Keratinocyte (primary cell): Measurements from ENCODE around the gene FRMPD1.

Source experiments
- EZH2 ChIP-seq: IDR thresholded peaks from one replicate; pipeline ENCODE4 v1.6.1; 2012; ENCODE audit warnings: inconsistent platforms, mild to moderate bottlenecking, low read length, moderate library complexity
- TF ChIP-seq, protein P1 (sequence below), 3 experiments: IDR thresholded peaks in 1 of 3; conservative IDR thresholded peaks in 1 of 3; optimal IDR thresholded peaks in 1 of 3; 2 replicates in 2 of 3; 3 replicates in 1 of 3; pipeline versions ENCODE3 to v1.5.1; 2011; ENCODE audit warnings: low read length in 3 of 3, mild to moderate bottlenecking in 3 of 3, moderate library complexity in 2 of 3, control low read depth in 1 of 3, inconsistent platforms in 1 of 3; ENCODE audit not compliant: insufficient read depth in 2 of 3; ENCODE audit errors: extremely low read depth in 1 of 3

GRCh38 chr9:37640246-37640645, 10.5 kb upstream of the FRMPD1 start:
- TF ChIP-seq, protein P1, sequence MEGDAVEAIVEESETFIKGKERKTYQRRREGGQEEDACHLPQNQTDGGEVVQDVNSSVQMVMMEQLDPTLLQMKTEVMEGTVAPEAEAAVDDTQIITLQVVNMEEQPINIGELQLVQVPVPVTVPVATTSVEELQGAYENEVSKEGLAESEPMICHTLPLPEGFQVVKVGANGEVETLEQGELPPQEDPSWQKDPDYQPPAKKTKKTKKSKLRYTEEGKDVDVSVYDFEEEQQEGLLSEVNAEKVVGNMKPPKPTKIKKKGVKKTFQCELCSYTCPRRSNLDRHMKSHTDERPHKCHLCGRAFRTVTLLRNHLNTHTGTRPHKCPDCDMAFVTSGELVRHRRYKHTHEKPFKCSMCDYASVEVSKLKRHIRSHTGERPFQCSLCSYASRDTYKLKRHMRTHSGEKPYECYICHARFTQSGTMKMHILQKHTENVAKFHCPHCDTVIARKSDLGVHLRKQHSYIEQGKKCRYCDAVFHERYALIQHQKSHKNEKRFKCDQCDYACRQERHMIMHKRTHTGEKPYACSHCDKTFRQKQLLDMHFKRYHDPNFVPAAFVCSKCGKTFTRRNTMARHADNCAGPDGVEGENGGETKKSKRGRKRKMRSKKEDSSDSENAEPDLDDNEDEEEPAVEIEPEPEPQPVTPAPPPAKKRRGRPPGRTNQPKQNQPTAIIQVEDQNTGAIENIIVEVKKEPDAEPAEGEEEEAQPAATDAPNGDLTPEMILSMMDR (optimal IDR thresholded peaks at IDR 0.05 in 1 of 3, IDR thresholded peaks at IDR 0.05 in 1 of 3, conservative IDR thresholded peaks at IDR 0.05 in 1 of 3; ENCODE audit: extremely low read depth in 1 of 3, insufficient read depth in 2 of 3, low read length in 3 of 3) = no peak
- TF ChIP-seq EZH2 = no peak
